ENCODE results near the gene MLLT6. TPM values are rescaled to one million over a fixed set of nuclear protein-coding genes. Genes with fewer than 3 reads are reported as not detected.

MLLT6 gene
- total RNA-seq, 1 donor from 2014 or later = 20.9 TPM

- peaks cover 7% of the 10 kb centered on the region for H3K27me3 ChIP-seq (ENCODE audit: insufficient read depth, low read length)
- no peaks in the 10 kb centered on the region for H3K36me3 ChIP-seq (ENCODE audit: insufficient read depth, low read length)
- peak overlapping the region; percentile 63 for H3K9ac ChIP-seq (ENCODE audit: low read length)
- no peak for TF ChIP-seq EZH2 (IDR thresholded peaks at IDR 0.05; ENCODE audit: insufficient read depth, low read length)
- TF ChIP-seq CTCF (IDR thresholded peaks at IDR 0.05; ENCODE audit: insufficient read depth, low read depth, low read length) = no peak
- peak overlapping the region; percentile 93 for H3K4me2 ChIP-seq (ENCODE audit: low read length)
- Mint-ChIP-seq H3K27ac (ENCODE audit: unreplicated experiment) (no peak overlapping the region), H3K4me1 (ENCODE audit: low read depth, unreplicated experiment) (peaks cover 15% of the 10 kb centered on the region), H3K9me3 (ENCODE audit: unreplicated experiment) (peaks cover 5% of the 10 kb centered on the region), H3K36me3 (ENCODE audit: low read depth, unreplicated experiment) (peaks cover 6% of the 10 kb centered on the region), H3K27me3 (ENCODE audit: low read depth, unreplicated experiment) (peaks cover 15% of the 10 kb centered on the region), H3K4me3 (ENCODE audit: unreplicated experiment) (no peak overlapping the region)
- peaks cover 41% of the 10 kb centered on the region for H3K4me1 ChIP-seq (ENCODE audit: insufficient read depth, low read length)
- no peak for FAIRE-seq
- no peaks in the 10 kb centered on the region for H3K9me3 ChIP-seq (ENCODE audit: insufficient read depth, low read depth, low read length)
- no peak for DNase-seq (ENCODE audit: low read depth)
- H3K79me2 ChIP-seq (ENCODE audit: insufficient read depth, low read length) = peaks cover 14% of the 10 kb centered on the region
- H2AFZ ChIP-seq (ENCODE audit: low read depth, low read length) = no peak overlapping the region
- peak overlapping the region; percentile 67 for H3K4me3 ChIP-seq (ENCODE audit: insufficient read depth, low read depth, low read length)
- H3K27ac ChIP-seq (ENCODE audit: low read depth, low read length) = no peak overlapping the region
- H4K20me1 ChIP-seq (ENCODE audit: insufficient read depth, low read length) = peaks cover 33% of the 10 kb centered on the region
Observed at GRCh38 chr17:38705523-38705802, 390 bp downstream of the MLLT6 start.

- no peak for TF ChIP-seq CTCF (IDR thresholded peaks at IDR 0.05; ENCODE audit: insufficient read depth, low read depth, low read length)
- no peak for TF ChIP-seq EZH2 (IDR thresholded peaks at IDR 0.05; ENCODE audit: insufficient read depth, low read length)
- Mint-ChIP-seq H3K4me3 (ENCODE audit: unreplicated experiment) (peak overlapping the region; percentile 87), H3K27me3 (ENCODE audit: low read depth, unreplicated experiment) (peaks cover 15% of the 10 kb centered on the region), H3K36me3 (ENCODE audit: low read depth, unreplicated experiment) (peaks cover 10% of the 10 kb centered on the region), H3K27ac (ENCODE audit: unreplicated experiment) (no peak overlapping the region), H3K9me3 (ENCODE audit: unreplicated experiment) (peaks cover 5% of the 10 kb centered on the region), H3K4me1 (ENCODE audit: low read depth, unreplicated experiment) (peaks cover 15% of the 10 kb centered on the region)
- Histone ChIP-seq H3K27me3 (ENCODE audit: insufficient read depth, low read length) (peaks cover 7% of the 10 kb centered on the region), H3K4me1 (ENCODE audit: insufficient read depth, low read length) (peaks cover 41% of the 10 kb centered on the region), H3K4me2 (ENCODE audit: low read length) (peak overlapping the region; percentile 93), H3K36me3 (ENCODE audit: insufficient read depth, low read length) (no peaks in the 10 kb centered on the region), H3K9ac (ENCODE audit: low read length) (peak overlapping the region; percentile 63), H3K27ac (ENCODE audit: low read depth, low read length) (no peak overlapping the region), H4K20me1 (ENCODE audit: insufficient read depth, low read length) (peaks cover 38% of the 10 kb centered on the region), H3K9me3 (ENCODE audit: insufficient read depth, low read depth, low read length) (no peaks in the 10 kb centered on the region), H3K79me2 (ENCODE audit: insufficient read depth, low read length) (peaks cover 14% of the 10 kb centered on the region), H3K4me3 (ENCODE audit: insufficient read depth, low read depth, low read length) (peak overlapping the region; percentile 67), H2AFZ (ENCODE audit: low read depth, low read length) (peak overlapping the region; percentile 19)
- no peak for FAIRE-seq
- DNase-seq (ENCODE audit: low read depth) = no peak
Observed at GRCh38 chr17:38705803-38706504, 881 bp downstream of the MLLT6 start.

- peak overlapping the region; percentile 93 for H3K4me2 ChIP-seq (ENCODE audit: low read length)
- peak overlapping the region; percentile 63 for H3K9ac ChIP-seq (ENCODE audit: low read length)
- no peak for TF ChIP-seq EZH2 (IDR thresholded peaks at IDR 0.05; ENCODE audit: insufficient read depth, low read length)
- TF ChIP-seq CTCF (IDR thresholded peaks at IDR 0.05; ENCODE audit: insufficient read depth, low read depth, low read length) = no peak
- H4K20me1 ChIP-seq (ENCODE audit: insufficient read depth, low read length) = peaks cover 40% of the 10 kb centered on the region
- peaks cover 5% of the 10 kb centered on the region for H3K9me3 Mint-ChIP-seq (ENCODE audit: unreplicated experiment)
- H3K4me3 ChIP-seq (ENCODE audit: insufficient read depth, low read depth, low read length) = peak overlapping the region; percentile 67
- H3K9me3 ChIP-seq (ENCODE audit: insufficient read depth, low read depth, low read length) = no peaks in the 10 kb centered on the region
- H3K4me3 Mint-ChIP-seq (ENCODE audit: unreplicated experiment) = peak overlapping the region; percentile 87
- H3K36me3 Mint-ChIP-seq (ENCODE audit: low read depth, unreplicated experiment) = peaks cover 14% of the 10 kb centered on the region
- no peak overlapping the region for H3K27ac Mint-ChIP-seq (ENCODE audit: unreplicated experiment)
- no peaks in the 10 kb centered on the region for H3K36me3 ChIP-seq (ENCODE audit: insufficient read depth, low read length)
- peaks cover 14% of the 10 kb centered on the region for H3K79me2 ChIP-seq (ENCODE audit: insufficient read depth, low read length)
- peaks cover 11% of the 10 kb centered on the region for H3K4me1 Mint-ChIP-seq (ENCODE audit: low read depth, unreplicated experiment)
- peaks cover 15% of the 10 kb centered on the region for H3K27me3 Mint-ChIP-seq (ENCODE audit: low read depth, unreplicated experiment)
- DNase-seq (ENCODE audit: low read depth) (no peak), FAIRE-seq (no peak)
- H3K4me1 ChIP-seq (ENCODE audit: insufficient read depth, low read length) = peaks cover 34% of the 10 kb centered on the region
- no peak overlapping the region for H3K27ac ChIP-seq (ENCODE audit: low read depth, low read length)
- peaks cover 7% of the 10 kb centered on the region for H3K27me3 ChIP-seq (ENCODE audit: insufficient read depth, low read length)
- H2AFZ ChIP-seq (ENCODE audit: low read depth, low read length) = no peak overlapping the region
Observed at GRCh38 chr17:38706505-38707216, 1.6 kb downstream of the MLLT6 start.

Data from astrocyte (in vitro differentiated cells and primary cell).